Right lobe of liver (tissue), 4 donors: ENCODE data around the gene UBQLN3.

Source experiments
- POLR2A ChIP-seq: fragments of 450-650 bp; IDR thresholded peaks from one replicate; pipeline ENCODE4 v1.6.1; 2017; ENCODE audit warnings: antibody characterized with exemption, mild to moderate bottlenecking
- TF ChIP-seq, protein P1 (sequence below), 4 donors: fragments of 200-600 bp in 3 of 4; fragments of 450-650 bp in 1 of 4; IDR thresholded peaks; one replicate each; pipeline versions ENCODE4 v1.5.1 to v1.8.0; 2016 to 2022; ENCODE audit warnings: antibody characterized with exemption in 4 of 4, mild to moderate bottlenecking in 2 of 4
- donor health status: DM: no; HTN: no; CAD: no.
- donor health status: DM: no; HTN: no; CAD: no.
- donor health status: DM: no; HTN: yes; CAD: no.

DNA sequence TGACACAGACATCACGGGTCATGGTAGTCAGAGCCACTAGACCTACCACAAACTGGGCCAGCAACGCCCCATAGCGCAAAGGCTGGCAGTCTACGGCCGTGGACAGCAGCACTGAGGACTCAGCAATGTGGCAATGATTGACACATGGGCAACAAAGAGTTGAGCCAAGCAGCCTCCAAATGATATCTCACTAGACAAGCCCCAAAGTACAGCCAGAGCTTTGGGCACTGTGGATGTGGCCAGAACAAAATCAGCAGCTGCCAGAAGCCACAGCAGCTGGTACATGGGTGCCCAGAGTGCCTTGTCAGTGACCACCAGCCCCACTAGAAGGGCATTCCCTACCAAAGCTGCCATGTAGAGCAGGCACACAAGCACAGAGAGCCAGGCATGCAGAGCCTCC is 18.0 kb upstream of the UBQLN3 start:
- TF ChIP-seq, protein P1, sequence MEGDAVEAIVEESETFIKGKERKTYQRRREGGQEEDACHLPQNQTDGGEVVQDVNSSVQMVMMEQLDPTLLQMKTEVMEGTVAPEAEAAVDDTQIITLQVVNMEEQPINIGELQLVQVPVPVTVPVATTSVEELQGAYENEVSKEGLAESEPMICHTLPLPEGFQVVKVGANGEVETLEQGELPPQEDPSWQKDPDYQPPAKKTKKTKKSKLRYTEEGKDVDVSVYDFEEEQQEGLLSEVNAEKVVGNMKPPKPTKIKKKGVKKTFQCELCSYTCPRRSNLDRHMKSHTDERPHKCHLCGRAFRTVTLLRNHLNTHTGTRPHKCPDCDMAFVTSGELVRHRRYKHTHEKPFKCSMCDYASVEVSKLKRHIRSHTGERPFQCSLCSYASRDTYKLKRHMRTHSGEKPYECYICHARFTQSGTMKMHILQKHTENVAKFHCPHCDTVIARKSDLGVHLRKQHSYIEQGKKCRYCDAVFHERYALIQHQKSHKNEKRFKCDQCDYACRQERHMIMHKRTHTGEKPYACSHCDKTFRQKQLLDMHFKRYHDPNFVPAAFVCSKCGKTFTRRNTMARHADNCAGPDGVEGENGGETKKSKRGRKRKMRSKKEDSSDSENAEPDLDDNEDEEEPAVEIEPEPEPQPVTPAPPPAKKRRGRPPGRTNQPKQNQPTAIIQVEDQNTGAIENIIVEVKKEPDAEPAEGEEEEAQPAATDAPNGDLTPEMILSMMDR (IDR thresholded peaks at IDR 0.05): no peak
- TF ChIP-seq POLR2A: no peak
